NCI-H2081 treated with DMSO at 0.1 percent for 48 hours (cell line): ENCODE measurements around the gene CYS1.
"Not testable (repeated sequence)": the region's sequence is repeated elsewhere in the genome, so short reads cannot be mapped to it uniquely, and the experiment has no call there.

Experiments used
- DNase-seq: peaks from one replicate; lab custom pipeline; 2025; lab: John Stamatoyannopoulos, UW

The CYS1 gene, protein sequence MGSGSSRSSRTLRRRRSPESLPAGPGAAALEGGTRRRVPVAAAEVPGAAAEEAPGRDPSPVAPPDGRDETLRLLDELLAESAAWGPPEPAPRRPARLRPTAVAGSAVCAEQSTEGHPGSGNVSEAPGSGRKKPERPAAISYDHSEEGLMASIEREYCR

GRCh38 chr2:10079870-10080535, at the start of gene CYS1:
TSS of gene CYS1 (minus strand) at chr2:10080411. CDS start at chr2:10080223, 188 bp downstream.
- no peak for DNase-seq

GRCh38 chr2:10129490-10129889, 49.3 kb upstream of the CYS1 start:
- DNase-seq: no peak

DNA sequence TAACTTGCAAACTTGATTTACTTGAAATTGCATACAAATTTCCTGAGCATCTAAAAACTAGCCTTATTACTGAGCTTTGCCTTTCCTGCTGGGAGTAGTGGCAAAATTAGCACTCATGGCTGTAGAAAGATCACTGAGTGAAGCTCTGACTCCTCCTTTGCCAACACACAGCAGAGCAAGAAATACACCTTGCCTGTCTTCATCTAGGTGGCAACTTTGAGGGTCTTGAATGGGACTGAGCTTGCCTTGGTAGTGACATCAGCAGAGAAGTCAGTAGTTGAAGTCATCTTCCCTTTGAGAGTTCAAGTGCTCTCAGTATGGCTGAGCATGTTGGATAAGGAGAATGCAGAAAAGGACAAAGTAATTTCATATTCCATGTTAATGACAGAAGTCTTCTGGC, 48.2 kb upstream of the CYS1 start:
- no peak for DNase-seq

DNA sequence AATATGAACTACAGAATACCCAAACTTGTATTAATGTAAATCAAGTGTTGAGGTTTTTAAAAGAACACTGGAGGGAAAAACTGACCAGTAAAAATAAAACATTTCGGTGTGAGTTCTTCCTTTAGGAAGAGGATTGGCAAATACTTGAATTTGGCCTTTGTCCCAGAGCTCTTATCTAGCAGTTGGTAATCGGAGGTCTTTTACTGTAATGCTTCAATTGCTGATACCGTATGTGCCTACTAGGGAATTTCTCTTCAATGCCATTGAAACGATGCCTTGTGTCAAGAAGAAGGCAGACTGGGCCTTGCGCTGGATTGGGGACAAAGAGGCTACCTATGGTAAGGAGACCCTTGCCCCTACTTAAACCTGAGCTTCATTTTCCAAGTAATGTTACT, 46.4 kb upstream of the CYS1 start:
- DNase-seq: no peak

DNA sequence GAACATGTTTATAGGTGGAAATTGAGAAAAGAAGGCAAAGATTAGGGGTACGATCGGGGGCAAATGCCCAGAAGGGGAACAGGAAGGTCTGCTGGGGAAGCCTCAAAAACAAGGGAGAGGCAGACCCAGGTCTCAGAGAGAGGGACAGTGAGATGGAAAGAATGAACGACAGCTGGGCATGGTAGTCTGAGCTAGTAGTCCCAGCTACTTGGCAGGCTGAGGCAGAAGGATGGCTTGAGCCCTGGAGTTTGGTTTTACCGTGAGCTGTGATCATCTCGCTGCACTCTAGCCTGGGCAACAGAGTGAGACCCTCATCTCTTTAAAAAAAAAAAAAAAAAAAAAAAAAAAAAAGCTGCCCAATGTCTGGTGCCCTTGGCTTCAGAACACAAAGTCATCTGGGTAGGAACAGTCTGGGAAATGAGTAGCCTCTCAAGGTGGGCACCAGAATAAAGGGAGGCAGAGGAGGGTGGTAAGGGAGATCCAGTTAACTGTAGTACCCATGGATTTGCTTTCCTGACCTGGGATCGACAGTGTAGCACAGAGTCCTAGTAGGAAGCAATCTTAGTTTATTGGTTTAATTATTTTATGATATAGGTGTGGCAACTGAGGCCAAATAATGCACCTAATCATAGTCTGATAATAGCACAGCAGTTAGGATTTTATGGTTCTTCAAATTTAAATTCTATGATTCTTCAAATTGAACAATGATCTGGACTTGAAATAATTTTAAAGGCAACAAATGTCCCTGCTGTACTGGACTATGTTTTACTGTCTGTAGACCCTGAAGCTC, 45.8 kb upstream of the CYS1 start:
- DNase-seq: no peak

DNA sequence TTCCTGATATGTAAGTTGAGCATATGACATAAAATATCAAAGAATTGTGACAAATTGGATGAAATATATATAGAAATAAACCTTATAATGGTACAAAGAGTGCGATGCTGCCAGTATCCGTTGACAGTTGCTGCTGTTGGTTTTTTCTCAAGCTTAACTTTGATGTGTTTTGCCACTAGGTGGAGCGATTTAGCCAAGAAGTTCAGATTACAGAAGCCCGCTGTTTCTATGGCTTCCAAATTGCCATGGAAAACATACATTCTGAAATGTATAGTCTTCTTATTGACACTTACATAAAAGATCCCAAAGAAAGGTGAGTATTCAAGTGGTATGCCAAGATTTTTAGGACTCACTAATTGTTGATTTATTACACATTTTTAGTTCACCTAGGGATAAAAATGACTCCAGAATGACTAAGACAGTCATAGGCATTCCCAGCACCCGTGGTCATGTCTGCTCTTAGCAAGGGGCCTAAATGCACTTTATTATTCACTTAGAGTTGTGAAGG, 44.4 kb upstream of the CYS1 start:
- DNase-seq: peak; percentile 50

DNA sequence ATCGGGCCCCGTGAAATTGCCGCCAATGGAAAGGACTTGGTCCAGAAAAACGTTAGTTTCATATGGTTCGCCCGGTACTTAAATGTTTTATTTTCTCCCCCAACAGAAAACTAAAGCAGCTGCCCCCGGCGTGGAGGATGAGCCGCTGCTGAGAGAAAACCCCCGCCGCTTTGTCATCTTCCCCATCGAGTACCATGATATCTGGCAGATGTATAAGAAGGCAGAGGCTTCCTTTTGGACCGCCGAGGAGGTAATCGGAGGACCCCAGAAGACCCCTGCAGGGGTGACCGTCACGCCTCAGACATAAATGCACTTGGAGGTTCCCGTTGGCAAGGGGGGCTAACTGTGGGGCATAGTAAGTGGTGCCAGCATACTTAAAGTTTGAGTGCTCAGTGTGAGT, 43.1 kb upstream of the CYS1 start:
- no peak for DNase-seq

- DNase-seq: peak; percentile 72
Measured at GRCh38 chr2:10122500-10123280, 42.5 kb upstream of the CYS1 start, which contains the start of gene RRM2. TSS of gene RRM2 (plus strand) at chr2:10122739. CDS start at chr2:10122799, 60 bp downstream.

DNA sequence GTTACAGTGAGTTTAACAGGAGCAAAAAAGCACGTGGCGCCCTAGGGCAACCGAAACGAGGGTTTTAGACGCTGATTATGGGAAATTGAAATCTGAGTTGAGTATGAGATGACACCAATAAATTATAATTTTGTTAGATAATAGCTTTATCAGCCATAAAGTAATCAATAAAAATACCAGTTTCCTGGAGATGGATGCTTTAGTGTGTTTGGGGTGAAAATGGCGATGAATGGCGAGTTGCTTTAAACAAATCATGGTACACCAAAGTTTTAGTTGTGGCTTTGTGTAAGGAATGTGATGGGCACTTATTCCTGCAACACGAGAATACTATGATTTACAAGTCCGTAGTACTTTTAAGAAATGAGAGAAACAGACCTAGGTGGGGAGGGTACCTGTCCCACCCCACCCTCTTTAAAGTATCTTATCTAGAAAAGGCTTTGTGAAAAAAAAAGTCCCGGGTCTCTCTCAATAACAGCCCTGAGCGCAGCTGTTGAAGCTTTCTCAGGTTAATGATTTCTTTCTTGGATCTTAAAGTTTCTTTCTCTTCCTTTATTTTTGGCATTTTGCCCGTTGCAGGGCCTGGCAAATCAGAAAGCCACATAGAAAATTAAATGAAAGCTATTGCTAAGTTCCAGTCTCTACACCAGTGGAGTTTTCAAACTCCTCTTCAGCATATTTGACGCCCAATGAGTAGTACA, 40.8 kb upstream of the CYS1 start:
- no peak for DNase-seq

GRCh38 chr2:10120158-10120876, 40.1 kb upstream of the CYS1 start:
- DNase-seq: peak; percentile 91

GRCh38 chr2:10119601-10120157, 39.5 kb upstream of the CYS1 start:
- DNase-seq: no peak

DNA sequence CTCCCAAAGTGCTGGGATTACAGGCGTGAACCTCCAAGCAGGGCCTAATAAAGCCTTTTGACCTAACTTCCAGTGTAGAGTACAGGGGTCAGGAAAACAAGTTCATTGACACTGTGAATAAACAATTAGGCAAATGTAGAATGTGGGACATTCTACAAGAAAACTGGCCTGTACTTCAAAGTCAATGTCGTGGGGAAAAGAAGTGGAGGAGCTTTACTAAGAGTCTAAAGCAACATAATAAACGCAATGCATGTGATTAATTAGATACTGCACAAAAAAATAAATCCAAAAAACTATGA, 38.8 kb upstream of the CYS1 start:
- no peak for DNase-seq

- no peak for DNase-seq
Measured at GRCh38 chr2:10109311-10109710, 29.1 kb upstream of the CYS1 start.

- not testable (repeated sequence) for DNase-seq
Measured at GRCh38 chr2:10104906-10105305, 24.7 kb upstream of the CYS1 start.

GRCh38 chr2:10103179-10103578, 23.0 kb upstream of the CYS1 start:
- DNase-seq: no peak

- DNase-seq: no peak
Measured at GRCh38 chr2:10101491-10101890, 21.3 kb upstream of the CYS1 start.

DNA sequence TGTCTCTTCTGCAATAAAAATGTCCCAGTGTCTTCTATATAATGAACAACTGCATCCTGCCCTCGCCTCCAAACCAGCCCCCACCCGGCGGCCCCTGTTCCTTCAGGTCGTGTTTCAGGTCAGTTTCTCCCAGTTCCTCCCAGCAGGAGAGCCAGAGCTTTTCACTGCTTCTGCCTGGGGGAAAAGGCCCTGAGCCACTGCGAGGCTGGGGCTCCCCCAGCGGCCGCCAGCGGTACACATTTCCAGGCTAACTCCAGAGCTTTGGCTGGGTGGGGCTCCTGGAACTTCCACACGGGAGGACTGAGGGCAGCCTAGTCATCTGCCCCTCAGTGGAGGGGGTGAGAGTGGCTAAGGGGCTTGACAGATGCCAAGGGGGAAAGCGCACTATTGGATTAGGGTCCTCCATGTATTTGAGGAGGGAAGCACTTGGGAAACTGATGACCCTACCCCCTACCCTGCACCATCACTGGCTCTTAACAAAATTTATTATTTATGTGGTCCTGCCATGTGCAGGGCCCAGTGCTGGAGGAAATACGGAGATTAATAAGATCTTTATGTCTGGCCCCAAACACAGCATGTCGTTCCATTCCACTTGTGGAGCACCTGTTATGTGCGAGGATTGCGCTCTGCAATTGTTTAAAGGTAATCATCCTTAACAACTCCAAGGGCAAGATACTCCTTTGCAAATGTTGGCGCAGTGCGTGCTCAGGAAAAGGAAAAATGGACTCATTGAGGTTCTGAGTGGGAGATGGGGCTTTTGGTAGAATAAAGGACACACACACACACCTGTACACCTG, 17.3 kb upstream of the CYS1 start:
- no peak for DNase-seq

- DNase-seq: no peak
Measured at GRCh38 chr2:10096641-10097040, 16.4 kb upstream of the CYS1 start.

DNA sequence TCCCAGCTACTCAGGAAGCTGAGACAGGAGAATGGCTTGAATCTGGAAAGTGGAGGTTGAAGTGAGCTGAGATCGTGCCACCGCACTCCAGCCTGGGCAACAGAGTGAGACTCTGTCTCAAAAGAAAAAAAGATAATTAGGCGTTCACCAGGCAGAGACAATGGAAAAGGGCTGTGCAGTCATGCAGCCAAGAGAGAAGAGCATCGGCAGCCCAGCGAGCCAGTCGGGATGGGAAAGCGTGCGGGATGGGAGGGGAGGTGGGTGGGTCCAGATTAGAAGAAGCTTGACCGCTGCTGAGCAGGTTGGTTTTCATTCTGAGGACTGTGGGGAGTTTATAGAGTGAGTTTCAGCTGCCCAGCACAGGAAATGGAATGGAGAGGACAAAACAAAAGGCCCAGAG, 15.0 kb upstream of the CYS1 start:
- no peak for DNase-seq

DNA sequence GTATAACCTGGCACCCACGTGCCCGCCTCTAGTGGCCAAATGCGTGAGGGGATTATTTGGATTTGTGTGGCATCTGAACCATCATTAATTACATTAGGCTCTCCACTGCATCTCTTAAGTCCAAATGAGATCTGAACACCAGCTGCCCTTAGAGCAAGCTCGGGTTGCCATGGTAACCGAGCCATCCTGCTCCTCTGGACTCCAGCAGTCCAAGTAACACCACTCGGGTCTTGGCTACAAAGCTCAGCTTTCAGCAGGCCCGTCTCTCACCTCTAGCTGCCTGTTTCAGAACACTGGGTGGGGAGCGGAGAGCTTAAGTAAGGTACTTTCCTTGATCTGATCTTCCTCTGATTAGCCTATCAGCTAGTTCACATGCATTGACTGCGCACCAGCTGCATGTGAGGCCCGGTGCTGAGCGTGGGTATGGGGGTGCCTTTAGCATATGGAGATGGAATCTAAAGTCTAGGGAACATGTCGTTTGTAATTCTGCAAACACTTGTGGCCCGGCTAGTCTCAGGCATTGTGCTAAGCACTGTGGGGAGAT, 14.1 kb upstream of the CYS1 start:
- DNase-seq: no peak
